GM23338 (cell line): ENCODE data around the gene LRRFIP1. TPM values are rescaled to one million over a fixed set of nuclear protein-coding genes. Genes with fewer than 3 reads are reported as not detected.

Source experiments
- ATAC-seq: fragments of 200-7000 bp; cut with Tn5 transposase; 3 replicates; pipeline ENCODE4 v1.9.1; 2020
- DNase-seq: peaks from one replicate; pipeline ENCODE4 v3.0.0-alpha.2; 2015; ENCODE audit warnings: low spot score
- H2AFZ ChIP-seq: fragments of 200-600 bp; sonication (generic); 2 replicates; pipeline ENCODE4 v1.8.0; 2016; ENCODE audit warnings: antibody characterized with exemption, mild to moderate bottlenecking, moderate library complexity
- H3F3A ChIP-seq: fragments of 200-600 bp; sonication (generic); replicated peaks from 2 replicates; pipeline ENCODE4 v1.8.0; 2017; ENCODE audit warnings: antibody characterized with exemption, mixed run types, low read depth
- H3K27ac ChIP-seq: fragments of 200-600 bp; sonication (generic); 2 replicates; pipeline ENCODE4 v1.6.1; 2016; ENCODE audit warnings: low read depth
- H3K27me3 ChIP-seq: fragments of 200-600 bp; sonication (generic); 2 replicates; pipeline ENCODE4 v1.8.0; 2016; ENCODE audit warnings: mild to moderate bottlenecking, mixed run types, moderate library complexity; ENCODE audit not compliant: insufficient read depth
- H3K36me3 ChIP-seq: fragments of 200-600 bp; sonication (generic); 2 replicates; pipeline ENCODE4 v1.8.0; 2016; ENCODE audit warnings: mild to moderate bottlenecking; ENCODE audit not compliant: insufficient read depth
- H3K4me1 ChIP-seq: fragments of 200-600 bp; sonication (generic); 2 replicates; pipeline ENCODE4 v1.8.0; 2016; ENCODE audit warnings: mild to moderate bottlenecking, moderate library complexity; ENCODE audit not compliant: insufficient read depth
- H3K4me2 ChIP-seq: fragments of 200-600 bp; sonication (generic); 2 replicates; pipeline ENCODE4 v1.7.1; 2017; ENCODE audit warnings: mixed run types
- H3K4me3 ChIP-seq: fragments of 200-600 bp; sonication (generic); 2 replicates; pipeline ENCODE4 v1.6.1; 2016; ENCODE audit warnings: mixed run types
- H3K79me2 ChIP-seq: fragments of 200-600 bp; sonication (generic); replicated peaks from 2 replicates; pipeline ENCODE4 v1.8.0; 2017; ENCODE audit warnings: mild to moderate bottlenecking; ENCODE audit not compliant: insufficient read depth
- H3K9me2 ChIP-seq: fragments of 200-600 bp; sonication (generic); 2 replicates; pipeline ENCODE4 v1.8.0; 2017; ENCODE audit not compliant: insufficient read depth
- H4K20me1 ChIP-seq: fragments of 200-600 bp; sonication (generic); replicated peaks from 2 replicates; pipeline ENCODE4 v1.8.0; 2017; ENCODE audit warnings: mild to moderate bottlenecking; ENCODE audit not compliant: insufficient read depth
- H3K27ac Mint-ChIP-seq: 2 replicates; pipeline ENCODE4 v1.8.0; 2020; ENCODE audit warnings: inconsistent platforms, mild to moderate bottlenecking, moderate library complexity, mixed read lengths
- H3K27me3 Mint-ChIP-seq: 3 replicates; pipeline ENCODE4 v1.8.0; 2022; ENCODE audit warnings: low read depth, mild to moderate bottlenecking, moderate library complexity, mixed read lengths, inconsistent platforms; ENCODE audit not compliant: insufficient read depth, poor library complexity
- H3K36me3 Mint-ChIP-seq: 3 replicates; pipeline ENCODE4 v1.8.0; 2021; ENCODE audit warnings: low read depth, mild to moderate bottlenecking, inconsistent platforms, moderate library complexity, mixed read lengths
- H3K4me1 Mint-ChIP-seq: 3 replicates; pipeline ENCODE4 v1.8.0; 2020; ENCODE audit warnings: mild to moderate bottlenecking, inconsistent platforms, mixed read lengths
- H3K4me3 Mint-ChIP-seq: 3 replicates; pipeline ENCODE4 v1.8.0; 2021; ENCODE audit warnings: moderate library complexity, mild to moderate bottlenecking, inconsistent platforms, mixed read lengths
- H3K9me3 Mint-ChIP-seq: 3 replicates; pipeline ENCODE4 v1.8.0; 2020; ENCODE audit warnings: moderate library complexity, mild to moderate bottlenecking, inconsistent platforms, mixed read lengths
- CREB1 ChIP-seq: fragments of 250-450 bp; sonication (Bioruptor Pico); IDR thresholded peaks from 2 replicates; pipeline ENCODE4 v1.5.0; 2020; ENCODE audit warnings: low read depth, mild to moderate bottlenecking, moderate library complexity
- EZH2phosphoT487 ChIP-seq: fragments of 200-600 bp; sonication (generic); IDR thresholded peaks from one replicate; pipeline ENCODE4 v1.8.1; 2018; ENCODE audit warnings: antibody characterized with exemption; ENCODE audit not compliant: unreplicated experiment
- NANOG ChIP-seq: IDR thresholded peaks from 2 replicates; pipeline ENCODE4 v1.6.1; 2016; ENCODE audit warnings: antibody characterized with exemption, borderline replicate concordance
- POLR2AphosphoS5 ChIP-seq: IDR thresholded peaks from 2 replicates; pipeline ENCODE4 v1.6.1; 2016; ENCODE audit warnings: antibody characterized with exemption, low read depth
- STAT1 ChIP-seq: IDR thresholded peaks from one replicate; pipeline ENCODE4 v1.6.1; 2016; ENCODE audit warnings: antibody characterized with exemption; ENCODE audit not compliant: unreplicated experiment
- ZNF114 ChIP-seq: fragments of 250-450 bp; sonication (Bioruptor Pico); IDR thresholded peaks from 2 replicates; pipeline ENCODE4 v1.5.0; 2020; ENCODE audit warnings: mild to moderate bottlenecking, moderate library complexity
- polyA plus RNA-seq: library from polyadenylated mRNA; unstranded; fragments of >200 nt; fragmentation: Nextera tagmentation; extraction: Ambion mirVana; gene quantifications from 2 replicates; pipeline ENCODE4 v1.2.1, GENCODE V29; 2016
- total RNA-seq: library from RNA; depleted of rRNA; stranded (reverse); fragments of >200 nt; shearing (Covaris generic); gene quantifications from 2 replicates; pipeline ENCODE4 v1.2.3, GENCODE V29; 2014
- TF ChIP-seq, protein P1 (sequence below): IDR thresholded peaks from 2 replicates; pipeline ENCODE4 v1.6.1; 2016; ENCODE audit warnings: antibody characterized with exemption
- TF ChIP-seq, protein P2 (sequence below): fragments of 250-450 bp; sonication (Bioruptor Pico); IDR thresholded peaks from 2 replicates; pipeline ENCODE4 v1.5.0; 2020; ENCODE audit warnings: mild to moderate bottlenecking, moderate library complexity

Gene LRRFIP1
- total and polyA plus RNA-seq, 2 experiments from 2014 or later, result 59.6 to 178 TPM

DNA sequence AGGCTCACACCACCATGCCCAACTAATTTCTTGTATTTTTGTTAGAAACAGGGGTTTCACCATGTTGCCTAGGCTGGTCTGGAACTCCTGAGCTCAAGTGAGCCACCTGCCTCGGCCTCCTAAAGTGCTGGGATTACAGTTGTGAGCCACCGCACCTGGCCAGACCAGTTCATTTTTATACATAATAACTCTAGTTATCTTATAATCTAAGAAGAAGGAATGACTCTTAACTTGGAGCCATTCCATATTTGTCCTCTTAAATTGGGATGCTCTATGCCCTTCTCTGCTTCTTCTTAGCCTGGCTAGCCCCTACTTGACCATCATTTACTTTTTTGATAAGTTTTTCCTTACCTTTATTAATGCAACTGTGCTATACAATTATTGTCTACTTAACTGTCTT, 174.1 kb downstream of the LRRFIP1 start (continued):
- TF ChIP-seq, protein P1, sequence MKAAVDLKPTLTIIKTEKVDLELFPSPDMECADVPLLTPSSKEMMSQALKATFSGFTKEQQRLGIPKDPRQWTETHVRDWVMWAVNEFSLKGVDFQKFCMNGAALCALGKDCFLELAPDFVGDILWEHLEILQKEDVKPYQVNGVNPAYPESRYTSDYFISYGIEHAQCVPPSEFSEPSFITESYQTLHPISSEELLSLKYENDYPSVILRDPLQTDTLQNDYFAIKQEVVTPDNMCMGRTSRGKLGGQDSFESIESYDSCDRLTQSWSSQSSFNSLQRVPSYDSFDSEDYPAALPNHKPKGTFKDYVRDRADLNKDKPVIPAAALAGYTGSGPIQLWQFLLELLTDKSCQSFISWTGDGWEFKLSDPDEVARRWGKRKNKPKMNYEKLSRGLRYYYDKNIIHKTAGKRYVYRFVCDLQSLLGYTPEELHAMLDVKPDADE, result no peak
- TF ChIP-seq CREB1 (no peak), ZNF114 (CRISPR knock-in tag) (no peak), NANOG (no peak)
- TF ChIP-seq, protein P2, sequence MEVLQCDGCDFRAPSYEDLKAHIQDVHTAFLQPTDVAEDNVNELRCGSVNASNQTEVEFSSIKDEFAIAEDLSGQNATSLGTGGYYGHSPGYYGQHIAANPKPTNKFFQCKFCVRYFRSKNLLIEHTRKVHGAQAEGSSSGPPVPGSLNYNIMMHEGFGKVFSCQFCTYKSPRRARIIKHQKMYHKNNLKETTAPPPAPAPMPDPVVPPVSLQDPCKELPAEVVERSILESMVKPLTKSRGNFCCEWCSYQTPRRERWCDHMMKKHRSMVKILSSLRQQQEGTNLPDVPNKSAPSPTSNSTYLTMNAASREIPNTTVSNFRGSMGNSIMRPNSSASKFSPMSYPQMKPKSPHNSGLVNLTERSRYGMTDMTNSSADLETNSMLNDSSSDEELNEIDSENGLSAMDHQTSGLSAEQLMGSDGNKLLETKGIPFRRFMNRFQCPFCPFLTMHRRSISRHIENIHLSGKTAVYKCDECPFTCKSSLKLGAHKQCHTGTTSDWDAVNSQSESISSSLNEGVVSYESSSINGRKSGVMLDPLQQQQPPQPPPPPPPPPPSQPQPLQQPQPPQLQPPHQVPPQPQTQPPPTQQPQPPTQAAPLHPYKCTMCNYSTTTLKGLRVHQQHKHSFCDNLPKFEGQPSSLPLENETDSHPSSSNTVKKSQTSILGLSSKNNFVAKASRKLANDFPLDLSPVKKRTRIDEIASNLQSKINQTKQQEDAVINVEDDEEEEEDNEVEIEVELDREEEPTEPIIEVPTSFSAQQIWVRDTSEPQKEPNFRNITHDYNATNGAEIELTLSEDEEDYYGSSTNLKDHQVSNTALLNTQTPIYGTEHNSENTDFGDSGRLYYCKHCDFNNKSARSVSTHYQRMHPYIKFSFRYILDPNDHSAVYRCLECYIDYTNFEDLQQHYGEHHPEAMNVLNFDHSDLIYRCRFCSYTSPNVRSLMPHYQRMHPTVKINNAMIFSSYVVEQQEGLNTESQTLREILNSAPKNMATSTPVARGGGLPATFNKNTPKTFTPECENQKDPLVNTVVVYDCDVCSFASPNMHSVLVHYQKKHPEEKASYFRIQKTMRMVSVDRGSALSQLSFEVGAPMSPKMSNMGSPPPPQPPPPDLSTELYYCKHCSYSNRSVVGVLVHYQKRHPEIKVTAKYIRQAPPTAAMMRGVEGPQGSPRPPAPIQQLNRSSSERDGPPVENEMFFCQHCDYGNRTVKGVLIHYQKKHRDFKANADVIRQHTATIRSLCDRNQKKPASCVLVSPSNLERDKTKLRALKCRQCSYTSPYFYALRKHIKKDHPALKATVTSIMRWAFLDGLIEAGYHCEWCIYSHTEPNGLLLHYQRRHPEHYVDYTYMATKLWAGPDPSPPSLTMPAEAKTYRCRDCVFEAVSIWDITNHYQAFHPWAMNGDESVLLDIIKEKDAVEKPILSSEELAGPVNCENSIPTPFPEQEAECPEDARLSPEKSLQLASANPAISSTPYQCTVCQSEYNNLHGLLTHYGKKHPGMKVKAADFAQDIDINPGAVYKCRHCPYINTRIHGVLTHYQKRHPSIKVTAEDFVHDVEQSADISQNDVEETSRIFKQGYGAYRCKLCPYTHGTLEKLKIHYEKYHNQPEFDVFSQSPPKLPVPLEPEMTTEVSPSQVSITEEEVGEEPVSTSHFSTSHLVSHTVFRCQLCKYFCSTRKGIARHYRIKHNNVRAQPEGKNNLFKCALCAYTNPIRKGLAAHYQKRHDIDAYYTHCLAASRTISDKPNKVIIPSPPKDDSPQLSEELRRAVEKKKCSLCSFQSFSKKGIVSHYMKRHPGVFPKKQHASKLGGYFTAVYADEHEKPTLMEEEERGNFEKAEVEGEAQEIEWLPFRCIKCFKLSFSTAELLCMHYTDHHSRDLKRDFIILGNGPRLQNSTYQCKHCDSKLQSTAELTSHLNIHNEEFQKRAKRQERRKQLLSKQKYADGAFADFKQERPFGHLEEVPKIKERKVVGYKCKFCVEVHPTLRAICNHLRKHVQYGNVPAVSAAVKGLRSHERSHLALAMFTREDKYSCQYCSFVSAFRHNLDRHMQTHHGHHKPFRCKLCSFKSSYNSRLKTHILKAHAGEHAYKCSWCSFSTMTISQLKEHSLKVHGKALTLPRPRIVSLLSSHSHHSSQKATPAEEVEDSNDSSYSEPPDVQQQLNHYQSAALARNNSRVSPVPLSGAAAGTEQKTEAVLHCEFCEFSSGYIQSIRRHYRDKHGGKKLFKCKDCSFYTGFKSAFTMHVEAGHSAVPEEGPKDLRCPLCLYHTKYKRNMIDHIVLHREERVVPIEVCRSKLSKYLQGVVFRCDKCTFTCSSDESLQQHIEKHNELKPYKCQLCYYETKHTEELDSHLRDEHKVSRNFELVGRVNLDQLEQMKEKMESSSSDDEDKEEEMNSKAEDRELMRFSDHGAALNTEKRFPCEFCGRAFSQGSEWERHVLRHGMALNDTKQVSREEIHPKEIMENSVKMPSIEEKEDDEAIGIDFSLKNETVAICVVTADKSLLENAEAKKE (CRISPR knock-in tag), result no peak

DNA sequence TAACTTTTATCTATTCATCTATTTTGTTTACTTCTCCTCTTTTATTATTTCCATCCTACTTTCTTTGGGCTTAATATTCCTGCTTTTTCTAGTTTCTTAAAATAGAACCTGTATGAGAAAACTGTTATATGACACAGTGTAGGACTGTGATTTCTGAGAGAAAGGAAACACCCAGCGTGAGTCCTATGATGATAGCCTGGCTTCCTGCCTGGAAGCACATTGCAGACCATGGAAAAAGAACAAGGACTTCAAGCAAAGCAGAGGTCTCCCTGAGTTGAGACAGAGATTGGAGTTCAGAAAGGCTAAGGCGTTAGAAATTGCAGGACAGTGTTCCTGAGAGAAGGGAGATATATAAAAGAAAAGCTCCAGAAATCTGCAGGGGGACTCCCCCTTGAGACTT, 178.9 kb downstream of the LRRFIP1 start:
- no peaks in the 10 kb centered on the region for H3K9me2 ChIP-seq
- no peaks in the 10 kb centered on the region for H3K4me1 Mint-ChIP-seq
- no peaks in the 10 kb centered on the region for H3K27me3 Mint-ChIP-seq
- no peaks in the 10 kb centered on the region for H3K79me2 ChIP-seq
- no peaks in the 10 kb centered on the region for H3K36me3 ChIP-seq
- no peaks in the 10 kb centered on the region for H3K27me3 ChIP-seq
- H3K36me3 Mint-ChIP-seq, result no peaks in the 10 kb centered on the region
- H4K20me1 ChIP-seq, result no peaks in the 10 kb centered on the region
- no peak overlapping the region for H3K4me3 ChIP-seq
- DNase-seq, result no peak
- H3K4me1 ChIP-seq, result no peaks in the 10 kb centered on the region
- no peak for ATAC-seq
- no peak overlapping the region for H3K27ac ChIP-seq
- no peak overlapping the region for H3K4me2 ChIP-seq
- no peaks in the 10 kb centered on the region for H3F3A ChIP-seq
- no peak overlapping the region for H3K27ac Mint-ChIP-seq
- H3K9me3 Mint-ChIP-seq, result no peaks in the 10 kb centered on the region
- no peak overlapping the region for H2AFZ ChIP-seq
- H3K4me3 Mint-ChIP-seq, result no peak overlapping the region
- TF ChIP-seq POLR2AphosphoS5, result no peak
- TF ChIP-seq, protein P2 (CRISPR knock-in tag), result no peak
- no peak for TF ChIP-seq EZH2phosphoT487
- no peak for TF ChIP-seq NANOG
- no peak for TF ChIP-seq ZNF114 (CRISPR knock-in tag)
- TF ChIP-seq STAT1, result no peak
